NB4 (cell line): ENCODE results near the gene SUCNR1.

Experiments used
- DNase-seq: peaks from one replicate; pipeline ENCODE4 v3.0.0; 2010; ENCODE audit warnings: low read depth
- H3K4me3 ChIP-seq: one replicate; pipeline ENCODE4 v1.5.1; 2011; ENCODE audit warnings: mild to moderate bottlenecking, low read depth, low read length, moderate library complexity
- MYC ChIP-seq: IDR thresholded peaks from 2 replicates; pipeline ENCODE4 v1.6.1; 2011; ENCODE audit warnings: low read depth, low read length
- POLR2A ChIP-seq: IDR thresholded peaks from 2 replicates; pipeline ENCODE4 v1.6.1; 2011; ENCODE audit warnings: mild to moderate bottlenecking; ENCODE audit not compliant: insufficient read length; ENCODE audit errors: extremely low read depth
- TF ChIP-seq, protein P1 (sequence below): IDR thresholded peaks from one replicate; pipeline ENCODE4 v1.5.1; 2012; ENCODE audit warnings: low read depth, low read length
- TF ChIP-seq, protein P2 (sequence below): IDR thresholded peaks from 2 replicates; pipeline ENCODE4 v1.6.1; 2011; ENCODE audit warnings: low read depth, low read length

The SUCNR1 gene

DNA sequence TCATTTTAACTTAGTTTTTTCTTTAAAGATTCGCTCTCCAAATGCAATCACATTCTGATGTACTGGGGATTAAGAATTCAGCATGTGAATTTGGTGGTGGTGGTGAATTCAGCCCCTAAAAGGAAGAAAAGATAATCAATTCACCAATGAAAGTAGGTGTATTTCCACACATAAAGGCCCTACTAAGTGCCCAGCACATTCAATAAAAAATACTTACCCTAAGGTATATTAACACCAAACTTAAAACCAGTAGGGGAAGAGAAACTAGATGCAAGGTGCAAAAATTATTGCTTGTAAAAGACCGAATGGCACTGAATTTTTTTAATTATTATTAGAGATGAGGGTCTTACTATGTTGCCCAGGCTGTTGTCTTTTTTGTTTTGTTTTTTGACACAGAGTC lies 16.8 kb upstream of the SUCNR1 start:
- DNase-seq: no peak
- no peak for TF ChIP-seq MYC
- TF ChIP-seq, protein P1, sequence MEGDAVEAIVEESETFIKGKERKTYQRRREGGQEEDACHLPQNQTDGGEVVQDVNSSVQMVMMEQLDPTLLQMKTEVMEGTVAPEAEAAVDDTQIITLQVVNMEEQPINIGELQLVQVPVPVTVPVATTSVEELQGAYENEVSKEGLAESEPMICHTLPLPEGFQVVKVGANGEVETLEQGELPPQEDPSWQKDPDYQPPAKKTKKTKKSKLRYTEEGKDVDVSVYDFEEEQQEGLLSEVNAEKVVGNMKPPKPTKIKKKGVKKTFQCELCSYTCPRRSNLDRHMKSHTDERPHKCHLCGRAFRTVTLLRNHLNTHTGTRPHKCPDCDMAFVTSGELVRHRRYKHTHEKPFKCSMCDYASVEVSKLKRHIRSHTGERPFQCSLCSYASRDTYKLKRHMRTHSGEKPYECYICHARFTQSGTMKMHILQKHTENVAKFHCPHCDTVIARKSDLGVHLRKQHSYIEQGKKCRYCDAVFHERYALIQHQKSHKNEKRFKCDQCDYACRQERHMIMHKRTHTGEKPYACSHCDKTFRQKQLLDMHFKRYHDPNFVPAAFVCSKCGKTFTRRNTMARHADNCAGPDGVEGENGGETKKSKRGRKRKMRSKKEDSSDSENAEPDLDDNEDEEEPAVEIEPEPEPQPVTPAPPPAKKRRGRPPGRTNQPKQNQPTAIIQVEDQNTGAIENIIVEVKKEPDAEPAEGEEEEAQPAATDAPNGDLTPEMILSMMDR: no peak
- no peak for TF ChIP-seq POLR2A
- TF ChIP-seq, protein P2, sequence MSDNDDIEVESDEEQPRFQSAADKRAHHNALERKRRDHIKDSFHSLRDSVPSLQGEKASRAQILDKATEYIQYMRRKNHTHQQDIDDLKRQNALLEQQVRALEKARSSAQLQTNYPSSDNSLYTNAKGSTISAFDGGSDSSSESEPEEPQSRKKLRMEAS: no peak
- H3K4me3 ChIP-seq: no peak overlapping the region

- DNase-seq: no peak
- TF ChIP-seq, protein P1: no peak
- TF ChIP-seq MYC: no peak
- TF ChIP-seq, protein P2: no peak
- TF ChIP-seq POLR2A: no peak
- no peak overlapping the region for H3K4me3 ChIP-seq
Measured at GRCh38 chr3:151859233-151859673, 14.2 kb upstream of the SUCNR1 start.

- TF ChIP-seq, protein P1: no peak
- TF ChIP-seq MYC: no peak
- no peak for DNase-seq
- no peak overlapping the region for H3K4me3 ChIP-seq
Measured at GRCh38 chr3:151859905-151860304, 13.5 kb upstream of the SUCNR1 start.

DNA sequence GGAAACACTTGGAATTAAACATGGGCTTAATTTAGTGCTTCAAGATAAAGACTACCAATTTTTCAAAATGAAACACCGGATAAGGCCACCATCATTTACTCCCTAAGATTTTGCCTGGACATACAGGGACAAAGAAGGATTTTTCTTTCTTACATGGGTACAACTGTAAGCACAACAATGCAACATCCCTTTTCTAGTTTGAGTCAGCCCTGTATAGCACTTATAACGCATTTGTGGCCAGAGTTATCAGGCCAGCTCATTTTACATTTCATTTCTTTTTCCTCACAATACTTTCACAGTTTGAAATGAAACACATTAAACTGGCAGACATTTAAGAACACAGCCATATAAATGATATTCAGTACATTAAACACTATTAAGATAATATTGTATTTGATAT lies 9.8 kb upstream of the SUCNR1 start:
- DNase-seq: no peak
- no peak overlapping the region for H3K4me3 ChIP-seq
- TF ChIP-seq MYC (no peak), POLR2A (no peak)
- TF ChIP-seq, protein P1: no peak
- TF ChIP-seq, protein P2: no peak

GRCh38 chr3:151864423-151865101 lies 8.9 kb upstream of the SUCNR1 start:
- peak; percentile 55 for DNase-seq
- no peak overlapping the region for H3K4me3 ChIP-seq
- no peak for TF ChIP-seq MYC
- TF ChIP-seq, protein P2: no peak
- no peak for TF ChIP-seq POLR2A
- TF ChIP-seq, protein P1: no peak
